Endodermal cell (in vitro differentiated cells): ENCODE data around the gene ENTR1. TPM values are rescaled to one million over a fixed set of nuclear protein-coding genes. Genes with fewer than 3 reads are reported as not detected.
"Not testable (repeated sequence)": the region's sequence is repeated elsewhere in the genome, so short reads cannot be mapped to it uniquely, and the experiment has no call there.

Experiments
- DNase-seq: peaks from one replicate; pipeline ENCODE4 v3.0.0-alpha.2; 2017
- H3K27ac ChIP-seq: 2 replicates; pipeline ENCODE4 v1.5.1; 2013; ENCODE audit warnings: mild to moderate bottlenecking, low read depth, low read length, moderate library complexity
- H3K27me3 ChIP-seq: 2 replicates; pipeline ENCODE4 v1.6.1; 2013; ENCODE audit warnings: mild to moderate bottlenecking, low read length, moderate library complexity; ENCODE audit not compliant: insufficient read depth, control insufficient read depth, poor library complexity, severe bottlenecking
- H3K36me3 ChIP-seq: 2 replicates; pipeline ENCODE4 v1.7.0; 2013; ENCODE audit warnings: mild to moderate bottlenecking, low read length, moderate library complexity; ENCODE audit not compliant: control insufficient read depth, insufficient read depth
- H3K4me1 ChIP-seq: one replicate; pipeline ENCODE4 v1.7.0; 2013; ENCODE audit warnings: low read length; ENCODE audit not compliant: control insufficient read depth, insufficient read depth
- H3K4me3 ChIP-seq: 2 replicates; pipeline ENCODE4 v1.5.1; 2013; ENCODE audit warnings: mild to moderate bottlenecking, low read length, moderate library complexity
- H3K9ac ChIP-seq: 2 replicates; pipeline ENCODE4 v1.6.1; 2013; ENCODE audit warnings: mild to moderate bottlenecking, low read length, moderate library complexity; ENCODE audit not compliant: poor library complexity, severe bottlenecking; ENCODE audit errors: extremely low read depth
- H3K9me3 ChIP-seq: 2 replicates; pipeline ENCODE4 v1.6.1; 2013; ENCODE audit warnings: mild to moderate bottlenecking, low read length, moderate library complexity; ENCODE audit not compliant: control insufficient read depth
- H3K27ac Mint-ChIP-seq: 2 replicates; pipeline ENCODE4 v1.8.0; 2020; ENCODE audit warnings: mixed read lengths
- H3K27me3 Mint-ChIP-seq: 2 replicates; pipeline ENCODE4 v1.8.0; 2021; ENCODE audit warnings: mild to moderate bottlenecking, mixed read lengths; ENCODE audit not compliant: insufficient read depth
- H3K36me3 Mint-ChIP-seq: 2 replicates; pipeline ENCODE4 v1.8.0; 2020; ENCODE audit warnings: low read depth, mixed read lengths
- H3K4me1 Mint-ChIP-seq: 2 replicates; pipeline ENCODE4 v1.8.0; 2020; ENCODE audit warnings: mixed read lengths
- H3K4me3 Mint-ChIP-seq: 2 replicates; pipeline ENCODE4 v1.8.0; 2020; ENCODE audit warnings: mild to moderate bottlenecking, moderate library complexity, mixed read lengths
- H3K9me3 Mint-ChIP-seq: 2 replicates; pipeline ENCODE4 v1.8.0; 2020; ENCODE audit warnings: mild to moderate bottlenecking, mixed read lengths
- WGBS, 2 experiments: methylation state at CpG; one replicate each; pipeline versions ENCODE4 v1.1.5 to v1.1.7; 2013; ENCODE audit warnings: missing lambda C conversion rate in 2 of 2, mixed read lengths in 1 of 2; ENCODE audit not compliant: insufficient coverage in 1 of 2, insufficient read length in 1 of 2; 5-methylcytosine and 5-hydroxymethylcytosine counted together
- total RNA-seq, 2 donors: library from RNA; stranded (reverse); fragmentation: NEBNext Ultra II Directional in 1 of 2; extraction: Animal tissue kit (Norgen Biotek cat#: 25700) in 1 of 2; gene quantifications; 2 replicates in 1 of 2; 3 replicates in 1 of 2; pipeline ENCODE4 v1.2.1, GENCODE V29; 2021
- TF ChIP-seq, protein P1 (sequence below): fragments of 200-600 bp; sonication (generic); conservative IDR thresholded peaks from 2 replicates; pipeline ENCODE4 v1.5.0; 2021; ENCODE audit warnings: antibody characterized with exemption, mild to moderate bottlenecking

The ENTR1 gene
- total RNA-seq, 2 donors from 2014 or later, result 76.6 to 83.1 TPM

GRCh38 chr9:136411378-136411777 is 964 bp upstream of the ENTR1 start:
- Mint-ChIP-seq H3K9me3 (no peaks in the 10 kb centered on the region), H3K4me3 (peak overlapping the region; percentile 88), H3K4me1 (peaks cover 20% of the 10 kb centered on the region), H3K36me3 (peaks cover 54% of the 10 kb centered on the region), H3K27me3 (no peaks in the 10 kb centered on the region), H3K27ac (peak overlapping the region; percentile 95)
- Histone ChIP-seq H3K4me3 (peak overlapping the region; percentile 97), H3K36me3 (peaks cover 63% of the 10 kb centered on the region), H3K4me1 (peaks cover 5% of the 10 kb centered on the region), H3K27me3 (no peaks in the 10 kb centered on the region), H3K9me3 (no peaks in the 10 kb centered on the region), H3K9ac (peak overlapping the region; percentile 95), H3K27ac (no peak overlapping the region)
- no peak for DNase-seq
- TF ChIP-seq, protein P1, sequence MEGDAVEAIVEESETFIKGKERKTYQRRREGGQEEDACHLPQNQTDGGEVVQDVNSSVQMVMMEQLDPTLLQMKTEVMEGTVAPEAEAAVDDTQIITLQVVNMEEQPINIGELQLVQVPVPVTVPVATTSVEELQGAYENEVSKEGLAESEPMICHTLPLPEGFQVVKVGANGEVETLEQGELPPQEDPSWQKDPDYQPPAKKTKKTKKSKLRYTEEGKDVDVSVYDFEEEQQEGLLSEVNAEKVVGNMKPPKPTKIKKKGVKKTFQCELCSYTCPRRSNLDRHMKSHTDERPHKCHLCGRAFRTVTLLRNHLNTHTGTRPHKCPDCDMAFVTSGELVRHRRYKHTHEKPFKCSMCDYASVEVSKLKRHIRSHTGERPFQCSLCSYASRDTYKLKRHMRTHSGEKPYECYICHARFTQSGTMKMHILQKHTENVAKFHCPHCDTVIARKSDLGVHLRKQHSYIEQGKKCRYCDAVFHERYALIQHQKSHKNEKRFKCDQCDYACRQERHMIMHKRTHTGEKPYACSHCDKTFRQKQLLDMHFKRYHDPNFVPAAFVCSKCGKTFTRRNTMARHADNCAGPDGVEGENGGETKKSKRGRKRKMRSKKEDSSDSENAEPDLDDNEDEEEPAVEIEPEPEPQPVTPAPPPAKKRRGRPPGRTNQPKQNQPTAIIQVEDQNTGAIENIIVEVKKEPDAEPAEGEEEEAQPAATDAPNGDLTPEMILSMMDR, result no peak
- 78 to 82% methylated on average over 4 of the region's 4 CpGs for WGBS, 2 experiments

DNA sequence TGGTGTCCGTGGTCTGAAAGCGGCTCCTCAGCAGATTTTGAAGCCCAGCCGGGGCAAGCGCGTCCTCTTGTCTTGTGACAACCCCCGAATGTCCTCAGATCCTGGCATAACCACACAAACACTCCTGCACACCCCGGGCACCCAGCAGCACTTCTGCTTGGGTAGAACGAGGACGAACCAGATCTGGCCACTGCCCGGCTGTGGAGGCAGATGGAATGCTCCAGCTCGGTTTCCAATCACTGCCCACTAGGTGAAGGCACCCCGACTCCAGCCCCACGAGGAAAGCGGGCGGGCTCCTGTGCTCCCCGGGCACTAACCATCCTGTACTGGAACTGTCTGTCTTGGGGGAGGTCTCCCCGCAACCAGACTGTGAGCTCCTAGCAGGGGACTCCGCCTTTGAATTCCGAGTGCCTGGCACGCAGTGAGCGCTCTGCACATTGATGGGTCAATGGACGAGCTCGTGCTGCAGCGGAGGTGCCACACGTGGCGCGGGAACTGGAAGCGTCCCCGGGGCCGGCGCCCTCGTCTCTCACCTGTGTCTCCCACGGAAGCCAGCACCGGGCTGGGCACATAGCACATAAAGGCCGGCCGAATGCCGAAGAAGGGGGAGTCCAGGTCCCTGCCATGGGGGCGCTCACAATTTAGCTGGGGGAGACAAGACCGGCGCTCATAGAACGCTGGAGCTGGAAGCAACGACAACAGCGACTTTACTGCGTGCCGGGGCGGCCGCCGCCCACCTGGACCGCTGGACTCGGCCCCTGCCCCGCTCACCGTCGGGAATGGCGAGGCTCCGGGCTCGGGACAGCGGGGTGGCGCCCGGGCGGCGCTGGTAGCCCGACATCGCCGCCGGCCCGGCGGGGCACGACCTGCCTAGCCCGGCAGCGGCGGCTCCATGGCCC is 608 bp downstream of the ENTR1 start:
- H3K4me1 ChIP-seq, result peaks cover 5% of the 10 kb centered on the region
- H3K27me3 ChIP-seq, result no peaks in the 10 kb centered on the region
- no peak overlapping the region for H3K27ac ChIP-seq
- peak overlapping the region; percentile 88 for H3K4me3 Mint-ChIP-seq
- TF ChIP-seq, protein P1, result no peak
- DNase-seq, result peak; percentile 71
- no peaks in the 10 kb centered on the region for H3K9me3 Mint-ChIP-seq
- peak overlapping the region; percentile 96 for H3K27ac Mint-ChIP-seq
- no peaks in the 10 kb centered on the region for H3K9me3 ChIP-seq
- H3K9ac ChIP-seq, result peak overlapping the region; percentile 78
- whole genome bisulfite sequencing, 2 experiments, result 12 to 13% methylated on average over 39 to 71 of the region's 71 CpGs
- H3K36me3 Mint-ChIP-seq, result peaks cover 54% of the 10 kb centered on the region
- H3K27me3 Mint-ChIP-seq, result no peaks in the 10 kb centered on the region
- H3K36me3 ChIP-seq, result peaks cover 61% of the 10 kb centered on the region
- peaks cover 20% of the 10 kb centered on the region for H3K4me1 Mint-ChIP-seq
- H3K4me3 ChIP-seq, result peak overlapping the region; percentile 87

DNA sequence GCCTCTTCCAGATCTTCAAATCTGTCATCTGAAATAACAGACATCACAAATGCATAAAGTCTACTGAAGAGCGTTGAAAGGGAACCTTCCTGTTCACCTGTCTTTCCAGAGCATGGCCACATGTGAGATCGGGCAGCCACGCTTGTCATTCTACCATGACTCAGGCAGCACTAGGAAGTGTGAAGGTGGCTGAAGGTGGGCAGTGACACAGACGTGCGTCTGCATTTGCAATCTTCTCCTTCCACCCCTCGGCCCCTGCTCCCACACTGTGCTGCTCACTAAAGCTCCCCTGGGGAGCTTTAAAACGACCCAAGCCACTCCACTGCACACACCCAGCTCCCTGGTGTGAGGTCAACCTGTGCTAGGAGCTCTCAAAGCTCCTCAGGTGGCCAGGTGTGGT is 2.5 kb downstream of the ENTR1 start:
- Histone ChIP-seq H3K9me3 (no peaks in the 10 kb centered on the region), H3K9ac (no peak overlapping the region), H3K27ac (no peak overlapping the region), H3K27me3 (no peaks in the 10 kb centered on the region), H3K36me3 (peaks cover 51% of the 10 kb centered on the region), H3K4me3 (no peak overlapping the region), H3K4me1 (peaks cover 5% of the 10 kb centered on the region)
- H3K4me3 Mint-ChIP-seq, result peak overlapping the region; percentile 88
- DNase-seq, result no peak
- H3K36me3 Mint-ChIP-seq, result peaks cover 53% of the 10 kb centered on the region
- H3K27me3 Mint-ChIP-seq, result no peaks in the 10 kb centered on the region
- no peak overlapping the region for H3K27ac Mint-ChIP-seq
- TF ChIP-seq, protein P1, result no peak
- H3K4me1 Mint-ChIP-seq, result peaks cover 20% of the 10 kb centered on the region
- H3K9me3 Mint-ChIP-seq, result no peaks in the 10 kb centered on the region
- 95 to 100% methylated on average over 2 to 7 of the region's 7 CpGs for WGBS, 2 experiments

DNA sequence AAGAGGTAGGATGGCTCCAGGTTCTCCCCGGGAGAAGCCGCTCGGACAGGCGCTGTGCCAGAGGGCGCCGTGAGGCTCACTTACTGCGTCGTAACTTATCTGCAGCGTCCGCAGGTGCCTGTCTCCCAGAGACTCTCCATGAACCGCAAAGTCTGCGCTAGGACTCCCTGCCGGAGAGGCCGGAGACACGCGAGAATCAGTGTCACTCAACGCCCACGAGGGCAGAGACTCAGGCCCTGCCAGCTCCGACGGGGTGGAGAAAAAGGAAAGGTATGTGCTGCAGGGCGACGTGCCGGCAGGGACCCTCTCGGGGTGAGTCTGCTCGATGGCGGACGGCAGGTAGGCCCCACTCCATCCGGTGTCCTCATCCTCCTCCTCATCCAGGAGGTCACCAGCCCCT is 3.4 kb downstream of the ENTR1 start:
- not testable (repeated sequence) for H3K27ac Mint-ChIP-seq, H3K4me3 Mint-ChIP-seq, H3K4me1 ChIP-seq, H3K4me3 ChIP-seq, H3K9me3 Mint-ChIP-seq, H3K27me3 ChIP-seq, H3K27ac ChIP-seq, DNase-seq, H3K9ac ChIP-seq, H3K27me3 Mint-ChIP-seq, H3K9me3 ChIP-seq
- peaks cover 20% of the 10 kb centered on the region for H3K4me1 Mint-ChIP-seq
- peaks cover 51% of the 10 kb centered on the region for H3K36me3 Mint-ChIP-seq
- peaks cover 50% of the 10 kb centered on the region for H3K36me3 ChIP-seq
- WGBS, 2 experiments, result 95 to 96% methylated on average over 19 to 28 of the region's 28 CpGs

DNA sequence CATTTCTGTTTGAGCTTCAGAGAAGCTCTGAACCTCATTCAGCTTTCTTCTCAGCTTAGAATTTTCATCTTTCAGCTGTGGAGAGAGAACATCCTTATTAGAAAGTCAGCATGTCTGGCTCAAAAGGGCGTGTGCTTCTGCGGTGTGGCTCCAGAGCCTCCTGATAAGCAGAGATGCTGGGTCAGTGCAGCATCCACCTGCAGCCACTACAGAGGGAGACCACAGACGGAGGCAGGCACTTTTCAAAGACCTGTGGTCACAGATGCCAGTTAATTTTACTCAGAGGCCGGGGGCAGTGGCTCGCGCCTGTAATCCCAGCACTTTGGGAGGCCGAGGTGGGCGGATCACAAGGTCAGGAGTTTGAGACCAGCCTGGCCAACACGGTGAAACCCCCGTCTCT is 4.5 kb downstream of the ENTR1 start:
- not testable (repeated sequence) for H3K9ac ChIP-seq, H3K4me3 ChIP-seq, H3K4me3 Mint-ChIP-seq, H3K9me3 ChIP-seq, H3K27me3 ChIP-seq, H3K9me3 Mint-ChIP-seq, H3K27me3 Mint-ChIP-seq, DNase-seq, H3K4me1 ChIP-seq, H3K27ac Mint-ChIP-seq, H3K27ac ChIP-seq
- peaks cover 47% of the 10 kb centered on the region for H3K36me3 ChIP-seq
- H3K4me1 Mint-ChIP-seq, result peaks cover 12% of the 10 kb centered on the region
- 92 to 96% methylated on average over 4 to 10 of the region's 10 CpGs for WGBS, 2 experiments
- H3K36me3 Mint-ChIP-seq, result peaks cover 49% of the 10 kb centered on the region
